Esophagus muscularis mucosa (tissue), 4 donors: ENCODE measurements around the gene MATCAP1.
A peak's percentile ranks its signal among the peaks of the same experiment; 100 is the strongest.

Source experiments
- CTCF ChIP-seq, 3 experiments: fragments of 200-600 bp in 2 of 3; fragments of 450-650 bp in 1 of 3; sonication (generic) in 2 of 3; IDR thresholded peaks; one replicate each; pipeline ENCODE4 v1.5.1; 2017 to 2019; ENCODE audit warnings: antibody characterized with exemption in 3 of 3, mild to moderate bottlenecking in 2 of 3, moderate library complexity in 1 of 3
- EP300 ChIP-seq: sonication (generic); formaldehyde crosslinking; IDR thresholded peaks from one replicate; pipeline ENCODE4 v1.6.1; 2017; ENCODE audit warnings: antibody characterized with exemption
- POLR2A ChIP-seq: fragments of 450-650 bp; IDR thresholded peaks from one replicate; pipeline ENCODE4 v1.6.1; 2017; ENCODE audit warnings: antibody characterized with exemption, moderate library complexity, mild to moderate bottlenecking, low read depth

GRCh38 chr16:67184453-67184994, 761 bp upstream of the MATCAP1 start:
- peak in 1 of 3 experiments; percentile 9 for TF ChIP-seq CTCF (IDR thresholded peaks at IDR 0.05)
- no peak for TF ChIP-seq POLR2A
- no peak for TF ChIP-seq EP300
